Kidney tubule cell (primary cell): ENCODE data around the gene GALNT17.
"Not testable (repeated sequence)": the region's sequence is repeated elsewhere in the genome, so short reads cannot be mapped to it uniquely, and the experiment has no call there.

ENCODE experiments used
- DNase-seq: peaks from one replicate; pipeline ENCODE4 v3.0.0-alpha.2; 2018; ENCODE audit warnings: low spot score

Gene GALNT17

GRCh38 chr7:71695186-71695585 is 563.2 kb downstream of the GALNT17 start:
- DNase-seq = no peak

- no peak for DNase-seq
These were observed 564.6 kb downstream of the GALNT17 start for GRCh38 chr7:71696511-71696910.

- no peak for DNase-seq
These were observed 565.5 kb downstream of the GALNT17 start for GRCh38 chr7:71697400-71697799.

GRCh38 chr7:71705217-71705616 is 573.3 kb downstream of the GALNT17 start:
- DNase-seq = no peak

GRCh38 chr7:71705901-71706596 is 574.1 kb downstream of the GALNT17 start:
- DNase-seq = no peak

- no peak for DNase-seq
These were observed 574.6 kb downstream of the GALNT17 start for GRCh38 chr7:71706597-71706975.

- DNase-seq = no peak
These were observed 575.1 kb downstream of the GALNT17 start for GRCh38 chr7:71707041-71707440.

- DNase-seq = no peak
These were observed 576.8 kb downstream of the GALNT17 start for GRCh38 chr7:71708710-71709109.

- no peak for DNase-seq
These were observed 578.5 kb downstream of the GALNT17 start for GRCh38 chr7:71710442-71710841.

GRCh38 chr7:71712653-71713180 is 580.8 kb downstream of the GALNT17 start:
- DNase-seq = no peak

- DNase-seq = no peak
These were observed 584.7 kb downstream of the GALNT17 start for GRCh38 chr7:71716690-71717089.

GRCh38 chr7:71718563-71718962 is 586.6 kb downstream of the GALNT17 start:
- DNase-seq = no peak

GRCh38 chr7:71721742-71722141 is 589.8 kb downstream of the GALNT17 start:
- DNase-seq = no peak

GRCh38 chr7:71723859-71724258 is 591.9 kb downstream of the GALNT17 start:
- DNase-seq = no peak

- DNase-seq = no peak
These were observed 595.4 kb downstream of the GALNT17 start for GRCh38 chr7:71727347-71727746.

GRCh38 chr7:71731740-71732139 is 599.8 kb downstream of the GALNT17 start:
- no peak for DNase-seq

GRCh38 chr7:71733107-71733870 is 601.3 kb downstream of the GALNT17 start:
- peak; percentile 67 for DNase-seq

GRCh38 chr7:71735961-71736556 is 604.1 kb downstream of the GALNT17 start:
- DNase-seq = peak; percentile 58

GRCh38 chr7:71737931-71738540 is 606.1 kb downstream of the GALNT17 start:
- DNase-seq = not testable (repeated sequence)

- DNase-seq = no peak
These were observed 607.7 kb downstream of the GALNT17 start for GRCh38 chr7:71739520-71740173.

GRCh38 chr7:71740174-71740560 is 608.2 kb downstream of the GALNT17 start:
- no peak for DNase-seq

- no peak for DNase-seq
These were observed 614.1 kb downstream of the GALNT17 start for GRCh38 chr7:71746006-71746405.
